AG08396 (cell line): Measurements from ENCODE around the gene CEP44.
"Not testable (repeated sequence)": the region's sequence is repeated elsewhere in the genome, so short reads cannot be mapped to it uniquely, and the experiment has no call there.

ENCODE experiments used
- DNase-seq: peaks from one replicate; pipeline ENCODE4 v3.0.0; 2012; ENCODE audit warnings: low spot score, mixed read lengths

Gene CEP44

GRCh38 chr4:174283507-174284471 is at the start of gene CEP44, which contains the start of gene FBXO8:
TSS of gene CEP44 (plus strand) at chr4:174283911. CDS start at chr4:174299122, 15,211 bp downstream.
TSS of gene FBXO8 (minus strand) at chr4:174283667. CDS start at chr4:174263092, 20,575 bp downstream.
- DNase-seq = peak; percentile 77

DNA sequence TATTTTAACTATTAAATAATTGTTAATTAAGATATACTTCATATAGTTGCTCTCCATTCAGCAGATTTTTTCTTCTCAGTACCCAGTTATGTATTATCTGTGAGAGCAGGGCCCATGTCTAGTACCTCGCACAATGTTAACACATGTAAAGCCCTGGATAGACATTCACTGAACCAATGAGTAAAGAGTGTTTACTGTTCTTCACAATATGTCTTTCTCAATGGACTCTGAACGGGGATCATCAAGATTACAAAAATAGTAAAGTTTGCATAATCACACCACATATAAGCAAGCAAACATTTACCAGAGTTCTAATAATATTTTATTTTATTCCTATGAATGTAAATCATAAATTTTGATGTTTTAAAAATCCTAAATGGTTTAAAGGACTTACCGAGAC is 47.4 kb upstream of the CEP44 start:
- DNase-seq = no peak

- DNase-seq = no peak
Observed at GRCh38 chr4:174241162-174241561, 42.5 kb upstream of the CEP44 start.

GRCh38 chr4:174244441-174244840 is 39.3 kb upstream of the CEP44 start:
- DNase-seq = no peak

DNA sequence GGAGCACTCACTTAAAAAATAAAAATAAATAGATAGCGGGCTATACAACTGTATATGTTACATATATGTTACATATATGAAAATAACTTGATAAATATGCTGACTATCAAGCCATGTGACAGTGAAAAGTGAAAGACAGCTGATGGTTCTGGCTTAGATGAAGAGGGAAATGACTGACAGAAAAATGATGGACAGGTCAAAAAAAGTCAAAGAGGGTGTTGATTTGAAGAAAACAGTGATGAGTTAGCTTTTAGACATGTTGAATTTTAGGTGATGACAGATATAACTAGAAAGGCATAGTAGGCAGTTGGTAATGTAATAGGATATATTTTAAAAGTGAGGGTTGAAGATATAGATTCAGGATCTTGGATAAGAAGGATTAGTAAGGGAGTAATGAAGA is 38.0 kb upstream of the CEP44 start:
- DNase-seq = no peak

- no peak for DNase-seq
Observed at GRCh38 chr4:174248407-174248806, 35.3 kb upstream of the CEP44 start.

DNA sequence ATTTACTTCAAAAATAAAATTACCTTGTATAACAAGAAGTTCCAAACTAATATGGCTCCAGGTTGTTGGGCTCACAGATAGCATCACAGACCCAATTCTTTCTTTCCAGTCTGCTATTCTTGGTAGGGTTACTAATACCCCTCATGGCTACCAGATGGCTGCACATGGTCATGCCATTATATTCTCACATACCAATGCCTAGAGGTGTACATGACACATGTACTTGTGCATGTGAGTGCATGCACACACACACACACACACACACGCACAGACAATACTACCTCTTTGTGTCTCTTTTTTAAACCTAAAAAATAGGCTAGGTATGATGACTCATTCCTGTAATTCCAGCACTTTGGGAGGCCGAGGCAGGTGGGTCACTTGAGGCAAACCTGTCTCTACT is 31.3 kb upstream of the CEP44 start:
- DNase-seq = no peak

DNA sequence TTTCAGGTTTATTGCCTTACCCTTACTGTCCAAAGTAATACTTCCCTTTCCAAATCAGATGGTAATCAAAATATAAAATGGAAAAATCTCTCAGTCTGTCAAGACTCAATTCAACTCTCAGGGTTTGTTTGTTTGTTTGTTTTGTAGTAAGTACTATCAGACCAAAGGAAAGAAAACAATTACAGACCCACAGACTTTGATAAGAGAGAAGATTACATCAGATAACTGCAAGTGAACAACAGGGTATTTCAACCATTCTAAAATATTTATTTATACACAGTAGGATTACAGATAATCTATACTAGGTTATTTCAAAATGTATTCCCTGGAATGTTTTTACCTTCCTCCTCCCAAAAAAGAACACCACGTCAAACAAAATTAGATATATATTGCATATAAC is 29.1 kb upstream of the CEP44 start:
- DNase-seq = no peak

DNA sequence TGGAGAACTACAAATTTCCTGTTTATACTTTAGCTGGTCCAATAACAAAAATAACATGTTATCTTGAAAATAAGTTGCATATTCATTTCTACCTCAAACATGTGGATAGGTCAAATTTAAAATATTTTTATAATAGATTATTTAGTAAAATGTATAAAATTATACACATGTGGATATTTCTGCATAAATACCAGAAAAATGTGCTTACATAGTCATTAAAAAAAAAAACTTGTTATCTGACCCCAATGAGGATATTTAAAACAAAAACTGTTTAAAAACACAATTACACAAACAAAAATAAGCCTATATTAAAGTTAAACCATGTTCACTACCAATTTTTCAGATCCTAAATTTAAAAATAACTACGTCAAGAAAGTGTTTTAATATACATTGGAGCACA is 28.3 kb upstream of the CEP44 start:
- no peak for DNase-seq

- peak; percentile 31 for DNase-seq
Observed at GRCh38 chr4:174255786-174256185, 27.9 kb upstream of the CEP44 start.

DNA sequence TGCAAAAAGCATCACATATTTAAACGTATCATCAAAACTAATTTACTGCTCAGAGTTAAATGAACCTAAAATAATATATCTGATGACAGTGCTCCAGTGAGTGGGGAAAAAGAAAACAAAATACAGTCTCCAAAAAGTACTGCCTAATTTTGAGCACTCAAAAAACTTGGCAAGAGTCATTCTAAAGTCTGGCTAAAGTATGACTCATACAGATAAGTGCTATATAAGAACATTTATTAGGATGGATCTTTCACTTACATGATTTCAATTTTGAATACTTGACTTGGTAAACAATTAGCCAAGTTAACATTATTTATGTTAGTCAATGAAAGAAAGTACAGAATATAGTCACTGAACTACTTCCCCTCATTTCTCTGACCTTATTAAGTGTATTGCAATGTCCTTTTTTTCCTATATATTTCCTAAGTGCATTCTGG is 27.4 kb upstream of the CEP44 start:
- DNase-seq = peak; percentile 2

GRCh38 chr4:174259580-174259979 is 24.1 kb upstream of the CEP44 start:
- no peak for DNase-seq

GRCh38 chr4:174260099-174260498 is 23.6 kb upstream of the CEP44 start:
- no peak for DNase-seq

- DNase-seq = not testable (repeated sequence)
Observed at GRCh38 chr4:174261432-174261831, 22.3 kb upstream of the CEP44 start.

DNA sequence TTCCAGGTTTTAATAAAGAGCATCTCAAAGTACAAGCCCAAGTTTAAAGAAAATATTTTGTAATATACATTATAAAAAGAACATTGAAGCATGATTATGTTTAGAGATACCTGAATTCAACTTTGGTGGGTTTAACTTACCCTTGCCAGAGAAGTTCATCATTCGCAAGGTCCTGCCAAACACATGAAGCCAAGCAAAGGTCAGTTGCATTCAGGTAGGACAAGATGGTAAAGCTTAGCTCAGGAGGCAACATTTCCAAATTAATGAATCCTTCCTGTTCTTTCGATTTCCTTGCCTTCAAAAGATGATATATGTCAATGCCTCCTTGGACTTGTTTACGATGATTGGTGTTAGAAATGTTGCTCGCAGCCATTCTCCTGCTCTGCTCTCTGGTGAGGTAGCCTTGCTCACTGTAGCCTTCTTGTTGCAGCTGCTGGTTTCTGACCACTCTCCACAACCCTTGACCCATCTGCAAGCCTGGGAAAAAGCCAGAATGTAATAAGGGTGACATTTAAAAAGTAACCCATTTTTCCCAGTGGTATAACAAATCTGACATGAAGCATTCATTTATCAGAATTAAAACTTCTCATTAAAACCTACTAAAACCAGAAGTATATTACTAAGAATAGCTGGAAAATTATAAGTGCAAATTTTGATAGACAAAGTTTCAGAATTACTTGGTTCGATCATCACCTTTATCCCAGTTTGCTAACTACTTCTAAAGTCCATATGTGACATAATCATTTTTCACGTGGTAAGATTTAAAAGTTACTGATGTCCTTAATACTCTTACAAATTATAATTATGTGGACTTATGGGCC is 20.9 kb upstream of the CEP44 start:
- no peak for DNase-seq

GRCh38 chr4:174263445-174263736 is 20.3 kb upstream of the CEP44 start:
- DNase-seq = no peak

GRCh38 chr4:174265916-174266315 is 17.8 kb upstream of the CEP44 start:
- DNase-seq = no peak

DNA sequence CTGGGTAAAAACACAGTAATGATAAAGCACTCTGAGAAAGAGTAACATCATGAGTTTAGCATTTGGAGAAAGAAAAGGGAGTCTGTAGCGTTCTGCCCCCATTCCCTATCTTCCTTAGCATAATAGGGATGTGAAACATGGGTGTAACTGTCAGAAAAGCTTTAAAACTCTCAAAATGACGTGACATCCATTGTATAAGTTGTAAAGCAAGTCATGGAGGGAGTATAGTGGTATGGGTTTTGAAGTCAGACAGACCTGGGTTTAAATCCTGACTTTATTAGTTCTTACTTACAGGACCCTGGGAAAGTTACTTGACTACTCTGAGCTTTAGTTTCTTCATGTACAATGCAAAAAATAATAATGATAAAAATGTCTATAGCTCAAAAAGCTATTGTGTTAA is 17.3 kb upstream of the CEP44 start:
- DNase-seq = no peak

GRCh38 chr4:174273930-174274329 is 9.8 kb upstream of the CEP44 start:
- DNase-seq = no peak

- DNase-seq = no peak
Observed at GRCh38 chr4:174274436-174274835, 9.3 kb upstream of the CEP44 start.

- no peak for DNase-seq
Observed at GRCh38 chr4:174275101-174275500, 8.6 kb upstream of the CEP44 start.

GRCh38 chr4:174277433-174277832 is 6.3 kb upstream of the CEP44 start:
- DNase-seq = no peak

DNA sequence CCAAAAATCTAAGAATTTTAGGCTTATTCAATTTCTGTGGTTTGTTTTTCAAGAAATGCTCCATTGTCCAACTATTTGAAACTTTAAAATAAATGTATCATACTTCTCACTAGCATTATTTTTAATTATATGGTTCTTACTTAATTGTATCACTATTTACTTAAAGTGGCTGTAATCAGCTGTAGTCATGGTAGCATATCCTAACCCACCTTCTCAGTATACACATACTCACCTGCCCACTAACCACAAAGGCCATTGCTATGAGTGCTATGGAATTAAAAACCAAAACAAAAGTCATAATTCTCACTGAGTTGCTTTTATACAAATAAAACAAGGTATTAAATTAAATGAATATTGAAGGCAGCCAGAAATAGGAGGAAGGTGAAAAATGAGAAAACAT is 5.2 kb upstream of the CEP44 start:
- no peak for DNase-seq
